HepG2 (cell line): ENCODE results near the gene NT5C3B. TPM values are rescaled to one million over a fixed set of nuclear protein-coding genes. Genes with fewer than 3 reads are reported as not detected.

Experiments
- AHDC1 ChIP-seq: sonication (generic); formaldehyde crosslinking; IDR thresholded peaks from 2 replicates; pipeline ENCODE4 v1.5.1; 2020; ENCODE audit warnings: mild to moderate bottlenecking, missing genetic modification reagents, borderline replicate concordance
- RBM22 ChIP-seq: fragments of 200-400 bp; formaldehyde crosslinking; optimal IDR thresholded peaks from 2 replicates; pipeline ENCODE3; 2017; ENCODE audit warnings: mild to moderate bottlenecking, low read length, moderate library complexity
- REL ChIP-seq: sonication (generic); formaldehyde crosslinking; conservative IDR thresholded peaks from 2 replicates; pipeline ENCODE4 v1.8.0; 2022; ENCODE audit warnings: mild to moderate bottlenecking, missing genetic modification reagents, moderate library complexity
- SIN3A ChIP-seq: IDR thresholded peaks from 2 replicates; pipeline ENCODE4 v1.6.1; 2011; ENCODE audit warnings: low read depth, mild to moderate bottlenecking, control low read depth, low read length, borderline replicate concordance
- SRY ChIP-seq: sonication (generic); formaldehyde crosslinking; IDR thresholded peaks from 2 replicates; pipeline ENCODE4 v1.8.0; 2022; ENCODE audit warnings: mild to moderate bottlenecking, missing genetic modification reagents
- ZNF383 ChIP-seq: sonication (generic); formaldehyde crosslinking; IDR thresholded peaks from 2 replicates; pipeline ENCODE4 v1.4.0; 2020; ENCODE audit warnings: missing genetic modification reagents, mild to moderate bottlenecking, borderline replicate concordance
- polyA plus RNA-seq, 8 experiments: library from polyadenylated mRNA; depleted of rRNA in 3 of 8; stranded (reverse) in 7 of 8; unstranded in 1 of 8; fragments of >200 nt; fragmentation: Illumina TruSeq in 4 of 8; extraction: Trizol in 4 of 8; gene quantifications; 2 replicates each; pipeline versions ENCODE4 v1.2.1 to v1.2.3, GENCODE V29; 2011 to 2016; ENCODE audit warnings: low read depth in 4 of 8, missing spikeins in 1 of 8, mixed read lengths in 1 of 8; ENCODE audit not compliant: insufficient read depth in 1 of 8
- total RNA-seq, 5 experiments: library from RNA; depleted of rRNA; stranded (reverse); fragments of >200 nt; fragmentation: Illumina TruSeq; extraction: Trizol; gene quantifications; 2 replicates each; pipeline ENCODE4 v1.2.3, GENCODE V29; 2016; ENCODE audit warnings: low read depth in 1 of 5
- TF ChIP-seq, protein P1 (sequence below): sonication (generic); formaldehyde crosslinking; IDR thresholded peaks from 2 replicates; pipeline ENCODE4 v1.5.1; 2020; ENCODE audit warnings: missing genetic modification reagents, mild to moderate bottlenecking, borderline replicate concordance
- TF ChIP-seq, protein P2 (sequence below): sonication (generic); formaldehyde crosslinking; IDR thresholded peaks from 2 replicates; pipeline ENCODE4 v1.4.0; 2020; ENCODE audit warnings: missing genetic modification reagents, mild to moderate bottlenecking, borderline replicate concordance

Gene NT5C3B
- total and polyA plus RNA-seq, 2 of the 13 experiments (the other 11 are each of a cell fraction or from before 2014, with no cell fraction given): 104 to 126 TPM

- TF ChIP-seq AHDC1 (CRISPR knock-in tag) (no peak), SIN3A (0 out of 2 replicates have a peak, but pooled peaks have one; percentile 8), RBM22 (no peak), ZNF383 (CRISPR knock-in tag) (0 out of 2 replicates have a peak, but pooled peaks have one; percentile 63), REL (CRISPR knock-in tag) (peak; percentile 8; the same call in 1 of the 2 replicates), SRY (CRISPR knock-in tag) (no peak)
- TF ChIP-seq, protein P1, sequence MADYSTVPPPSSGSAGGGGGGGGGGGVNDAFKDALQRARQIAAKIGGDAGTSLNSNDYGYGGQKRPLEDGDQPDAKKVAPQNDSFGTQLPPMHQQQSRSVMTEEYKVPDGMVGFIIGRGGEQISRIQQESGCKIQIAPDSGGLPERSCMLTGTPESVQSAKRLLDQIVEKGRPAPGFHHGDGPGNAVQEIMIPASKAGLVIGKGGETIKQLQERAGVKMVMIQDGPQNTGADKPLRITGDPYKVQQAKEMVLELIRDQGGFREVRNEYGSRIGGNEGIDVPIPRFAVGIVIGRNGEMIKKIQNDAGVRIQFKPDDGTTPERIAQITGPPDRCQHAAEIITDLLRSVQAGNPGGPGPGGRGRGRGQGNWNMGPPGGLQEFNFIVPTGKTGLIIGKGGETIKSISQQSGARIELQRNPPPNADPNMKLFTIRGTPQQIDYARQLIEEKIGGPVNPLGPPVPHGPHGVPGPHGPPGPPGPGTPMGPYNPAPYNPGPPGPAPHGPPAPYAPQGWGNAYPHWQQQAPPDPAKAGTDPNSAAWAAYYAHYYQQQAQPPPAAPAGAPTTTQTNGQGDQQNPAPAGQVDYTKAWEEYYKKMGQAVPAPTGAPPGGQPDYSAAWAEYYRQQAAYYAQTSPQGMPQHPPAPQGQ (CRISPR knock-in tag): no peak
- TF ChIP-seq, protein P2, sequence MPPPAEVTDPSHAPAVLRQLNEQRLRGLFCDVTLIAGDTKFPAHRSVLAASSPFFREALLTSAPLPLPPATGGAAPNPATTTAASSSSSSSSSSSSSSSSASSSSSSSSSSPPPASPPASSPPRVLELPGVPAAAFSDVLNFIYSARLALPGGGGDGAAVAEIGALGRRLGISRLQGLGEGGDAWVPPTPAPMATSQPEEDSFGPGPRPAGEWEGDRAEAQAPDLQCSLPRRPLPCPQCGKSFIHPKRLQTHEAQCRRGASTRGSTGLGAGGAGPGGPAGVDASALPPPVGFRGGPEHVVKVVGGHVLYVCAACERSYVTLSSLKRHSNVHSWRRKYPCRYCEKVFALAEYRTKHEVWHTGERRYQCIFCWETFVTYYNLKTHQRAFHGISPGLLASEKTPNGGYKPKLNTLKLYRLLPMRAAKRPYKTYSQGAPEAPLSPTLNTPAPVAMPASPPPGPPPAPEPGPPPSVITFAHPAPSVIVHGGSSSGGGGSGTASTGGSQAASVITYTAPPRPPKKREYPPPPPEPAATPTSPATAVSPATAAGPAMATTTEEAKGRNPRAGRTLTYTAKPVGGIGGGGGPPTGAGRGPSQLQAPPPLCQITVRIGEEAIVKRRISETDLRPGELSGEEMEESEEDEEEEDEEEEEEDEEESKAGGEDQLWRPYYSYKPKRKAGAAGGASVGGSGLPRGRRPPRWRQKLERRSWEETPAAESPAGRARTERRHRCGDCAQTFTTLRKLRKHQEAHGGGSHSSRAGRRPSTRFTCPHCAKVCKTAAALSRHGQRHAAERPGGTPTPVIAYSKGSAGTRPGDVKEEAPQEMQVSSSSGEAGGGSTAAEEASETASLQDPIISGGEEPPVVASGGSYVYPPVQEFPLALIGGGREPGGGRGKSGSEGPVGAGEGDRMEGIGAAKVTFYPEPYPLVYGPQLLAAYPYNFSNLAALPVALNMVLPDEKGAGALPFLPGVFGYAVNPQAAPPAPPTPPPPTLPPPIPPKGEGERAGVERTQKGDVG (CRISPR knock-in tag): peak; percentile 38; the same call in 1 of the 2 replicates
Observed at GRCh38 chr17:41785091-41785858, 50.8 kb downstream of the NT5C3B start (continued).
